ENCODE measurements around the gene CNTNAP2. TPM values are rescaled to one million over a fixed set of nuclear protein-coding genes. Genes with fewer than 3 reads are reported as not detected.

The CNTNAP2 gene
- total and polyA plus RNA-seq, 2 of the 8 experiments (the other 6 are each of a cell fraction or from before 2014, with no cell fraction given), result 27.9 to 71.0 TPM

DNA sequence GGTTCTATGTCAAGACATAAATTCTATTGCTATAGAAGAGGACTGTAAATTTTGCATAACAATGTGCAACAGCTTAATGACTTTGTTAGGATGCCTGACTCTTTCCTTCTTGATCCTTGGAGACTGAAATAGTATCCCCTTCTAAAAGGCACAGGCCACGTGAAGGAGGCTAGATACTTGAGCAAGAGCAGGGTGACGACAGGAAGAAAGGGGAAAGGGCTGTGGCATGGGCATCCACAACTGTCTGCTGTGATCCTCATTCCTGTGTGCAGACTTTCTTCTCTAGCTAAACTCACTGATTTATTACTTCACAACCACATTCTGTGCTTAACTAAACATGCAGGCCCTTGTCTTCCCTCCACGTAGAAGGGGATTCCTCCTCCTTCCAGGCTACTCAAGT is 1362.2 kb downstream of the CNTNAP2 start (continued):
- no peak for TF ChIP-seq CTBP2 (IDR thresholded peaks at IDR 0.05; ENCODE audit: borderline replicate concordance, insufficient read depth, insufficient read length, low read length)
- no peak for TF ChIP-seq CREB1 (IDR thresholded peaks at IDR 0.05)
